ENCODE results near the gene ACTR3.

The ACTR3 gene

DNA sequence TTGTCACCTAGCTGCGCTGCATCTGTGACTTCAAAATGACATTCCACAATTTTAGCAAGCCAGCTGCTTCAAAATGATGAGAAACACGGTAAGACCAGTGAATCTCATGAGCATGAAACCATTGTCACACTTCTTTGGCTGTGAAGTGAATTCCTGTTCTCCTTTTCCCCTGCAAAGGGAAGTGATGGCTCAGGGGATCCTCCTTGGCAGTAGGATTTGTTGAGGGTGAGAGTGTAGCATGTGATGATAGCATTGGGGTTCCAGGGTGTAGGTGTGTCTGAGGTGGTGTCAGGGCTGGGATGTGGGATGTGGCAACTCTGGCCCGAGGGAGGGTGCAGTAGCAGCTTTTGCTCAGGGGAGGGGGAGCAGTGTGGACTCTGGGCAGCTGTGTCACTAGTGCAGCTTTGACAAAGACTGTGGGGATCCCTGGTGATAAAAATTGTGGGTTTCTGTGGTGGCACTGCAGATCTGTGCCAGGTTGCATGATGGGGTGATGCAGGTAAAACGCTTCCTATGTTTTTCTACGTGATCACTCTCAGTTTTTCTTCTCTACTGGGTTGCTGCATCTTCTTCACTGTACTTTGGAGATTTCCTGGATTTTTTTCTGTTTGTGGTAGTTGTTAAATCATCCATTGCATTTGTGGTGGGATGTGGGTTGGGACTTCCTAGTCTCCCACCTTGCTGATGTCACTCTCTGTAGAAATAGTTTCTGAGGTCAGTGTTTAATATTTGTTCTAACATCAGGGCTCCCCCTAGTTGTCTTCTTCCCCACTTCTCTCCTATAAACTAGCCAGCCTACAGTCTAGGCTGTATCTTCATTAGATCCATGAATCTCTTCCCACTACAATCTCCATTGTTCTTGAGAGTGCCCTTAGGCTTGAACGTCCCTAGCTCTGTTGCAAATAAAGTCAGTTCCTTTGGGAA is 107.0 kb downstream of the ACTR3 start:
- TF ChIP-seq, protein P1, sequence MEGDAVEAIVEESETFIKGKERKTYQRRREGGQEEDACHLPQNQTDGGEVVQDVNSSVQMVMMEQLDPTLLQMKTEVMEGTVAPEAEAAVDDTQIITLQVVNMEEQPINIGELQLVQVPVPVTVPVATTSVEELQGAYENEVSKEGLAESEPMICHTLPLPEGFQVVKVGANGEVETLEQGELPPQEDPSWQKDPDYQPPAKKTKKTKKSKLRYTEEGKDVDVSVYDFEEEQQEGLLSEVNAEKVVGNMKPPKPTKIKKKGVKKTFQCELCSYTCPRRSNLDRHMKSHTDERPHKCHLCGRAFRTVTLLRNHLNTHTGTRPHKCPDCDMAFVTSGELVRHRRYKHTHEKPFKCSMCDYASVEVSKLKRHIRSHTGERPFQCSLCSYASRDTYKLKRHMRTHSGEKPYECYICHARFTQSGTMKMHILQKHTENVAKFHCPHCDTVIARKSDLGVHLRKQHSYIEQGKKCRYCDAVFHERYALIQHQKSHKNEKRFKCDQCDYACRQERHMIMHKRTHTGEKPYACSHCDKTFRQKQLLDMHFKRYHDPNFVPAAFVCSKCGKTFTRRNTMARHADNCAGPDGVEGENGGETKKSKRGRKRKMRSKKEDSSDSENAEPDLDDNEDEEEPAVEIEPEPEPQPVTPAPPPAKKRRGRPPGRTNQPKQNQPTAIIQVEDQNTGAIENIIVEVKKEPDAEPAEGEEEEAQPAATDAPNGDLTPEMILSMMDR (IDR thresholded peaks at IDR 0.05), result no peak
- no peak overlapping the region for H3K27ac Mint-ChIP-seq
- no peaks in the 10 kb centered on the region for H3K36me3 Mint-ChIP-seq (ENCODE audit: low read depth)
- H3K4me3 Mint-ChIP-seq, result no peak overlapping the region
- no peaks in the 10 kb centered on the region for H3K4me1 Mint-ChIP-seq
- H3K27me3 Mint-ChIP-seq (ENCODE audit: low read depth, poor library complexity), result peaks cover 3% of the 10 kb centered on the region
- no peaks in the 10 kb centered on the region for H3K9me3 Mint-ChIP-seq
- no peak for DNase-seq

DNA sequence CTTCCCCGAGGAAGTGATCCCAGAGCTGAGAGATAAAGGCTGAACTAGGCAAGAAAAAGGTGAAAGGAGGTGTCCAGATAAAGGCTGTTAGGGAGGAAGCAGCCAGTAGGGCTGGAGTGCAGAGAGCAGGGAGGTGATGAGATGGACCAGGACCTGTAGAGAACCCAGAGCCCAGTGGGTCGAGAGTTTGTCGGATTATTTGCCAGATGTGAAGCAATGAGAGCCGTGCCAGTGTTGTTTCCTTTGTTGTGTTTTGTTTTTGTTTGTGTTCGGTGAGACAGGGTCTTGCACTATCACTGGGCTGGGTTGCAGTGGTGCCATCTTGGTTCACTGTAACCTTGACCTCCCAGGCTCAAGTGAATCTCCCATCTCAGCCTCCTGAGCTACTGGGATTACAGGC is 111.3 kb downstream of the ACTR3 start:
- Mint-ChIP-seq H3K27me3 (ENCODE audit: low read depth, poor library complexity) (peaks cover 3% of the 10 kb centered on the region), H3K4me3 (no peak overlapping the region), H3K4me1 (no peaks in the 10 kb centered on the region), H3K9me3 (peaks cover 5% of the 10 kb centered on the region), H3K27ac (no peak overlapping the region), H3K36me3 (ENCODE audit: low read depth) (no peaks in the 10 kb centered on the region)
- TF ChIP-seq, protein P1 (IDR thresholded peaks at IDR 0.05), result no peak
- no peak for DNase-seq

DNA sequence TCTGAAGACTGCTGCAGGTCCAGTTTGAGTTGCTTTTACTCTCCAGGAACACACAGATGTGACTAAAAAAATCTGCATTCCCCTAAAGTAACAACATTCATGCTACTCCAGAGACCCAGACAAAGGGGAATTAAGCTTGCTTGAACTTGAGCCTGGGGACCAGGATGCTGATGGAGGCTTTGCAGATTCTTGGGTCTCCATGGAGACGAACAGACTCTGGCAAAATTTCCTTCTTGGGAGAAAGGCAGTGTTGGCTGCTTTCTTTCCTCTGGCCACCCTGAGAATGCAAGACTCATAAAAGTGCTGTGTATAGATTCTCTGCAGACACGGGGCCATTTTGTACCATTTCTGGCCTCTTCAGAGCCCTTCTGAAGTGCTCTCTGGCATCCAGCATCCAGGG is 112.0 kb downstream of the ACTR3 start:
- TF ChIP-seq, protein P1 (IDR thresholded peaks at IDR 0.05), result no peak
- Mint-ChIP-seq H3K36me3 (ENCODE audit: low read depth) (no peaks in the 10 kb centered on the region), H3K4me1 (no peaks in the 10 kb centered on the region), H3K4me3 (no peak overlapping the region), H3K27ac (no peak overlapping the region), H3K9me3 (peaks cover 5% of the 10 kb centered on the region), H3K27me3 (ENCODE audit: low read depth, poor library complexity) (peaks cover 3% of the 10 kb centered on the region)
- DNase-seq, result no peak

DNA sequence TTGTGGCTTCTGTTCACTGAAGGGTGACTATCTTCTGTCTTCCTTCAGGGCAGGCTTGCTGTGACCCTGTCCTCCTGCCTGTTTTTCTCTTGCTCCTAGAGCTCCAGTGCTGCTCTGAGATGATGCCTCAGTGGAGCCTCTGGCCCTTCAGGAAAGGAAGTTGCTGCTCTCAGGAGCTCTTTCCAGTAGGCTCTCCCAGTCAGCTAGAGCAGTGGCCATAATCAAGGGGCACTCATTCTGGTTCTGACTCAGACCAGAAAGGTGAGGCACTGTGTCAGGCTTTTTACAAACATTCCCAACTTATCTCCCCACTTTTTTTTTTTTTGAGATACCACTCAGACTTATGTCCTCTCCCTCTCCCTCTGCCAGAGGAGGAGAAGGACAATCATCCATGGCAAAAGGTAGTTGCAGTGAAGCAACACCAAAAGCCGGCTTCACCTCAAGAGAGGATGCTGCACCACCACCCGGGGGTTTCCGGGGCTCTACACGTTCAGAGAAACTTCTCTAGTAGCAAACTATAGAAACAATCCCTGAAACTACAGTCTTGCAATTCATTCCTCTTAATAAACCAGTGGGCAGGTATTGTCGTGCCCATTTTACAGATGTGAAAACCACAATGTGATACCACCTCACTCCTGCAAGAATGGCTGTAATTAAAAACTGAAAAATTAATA is 115.4 kb downstream of the ACTR3 start:
- no peak for DNase-seq
- TF ChIP-seq, protein P1 (IDR thresholded peaks at IDR 0.05), result no peak
- Mint-ChIP-seq H3K27ac (no peak overlapping the region), H3K9me3 (peaks cover 5% of the 10 kb centered on the region), H3K36me3 (ENCODE audit: low read depth) (no peaks in the 10 kb centered on the region), H3K27me3 (ENCODE audit: low read depth, poor library complexity) (peaks cover 3% of the 10 kb centered on the region), H3K4me1 (no peaks in the 10 kb centered on the region), H3K4me3 (no peak overlapping the region)

DNA sequence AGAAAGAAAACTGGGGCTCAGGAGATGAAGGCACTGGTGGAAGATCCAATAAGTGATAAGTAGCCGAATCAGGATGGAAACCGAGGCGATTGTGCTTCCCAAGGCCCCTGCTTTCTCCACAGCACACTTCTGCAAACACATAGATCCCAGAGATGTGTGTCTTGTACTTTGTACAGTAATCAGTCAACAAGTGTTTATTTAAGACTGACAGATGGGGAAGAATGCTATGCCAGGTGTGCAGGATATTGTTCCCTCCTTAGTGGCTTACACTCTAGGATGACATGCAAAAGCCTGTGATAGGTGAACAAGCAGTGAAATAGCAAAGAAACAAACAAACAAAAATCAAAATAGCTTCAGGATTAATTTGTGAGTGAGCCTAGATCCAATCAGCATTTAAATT is 116.6 kb downstream of the ACTR3 start:
- TF ChIP-seq, protein P1 (IDR thresholded peaks at IDR 0.05), result no peak
- H3K36me3 Mint-ChIP-seq (ENCODE audit: low read depth), result no peaks in the 10 kb centered on the region
- H3K27me3 Mint-ChIP-seq (ENCODE audit: low read depth, poor library complexity), result peaks cover 6% of the 10 kb centered on the region
- H3K27ac Mint-ChIP-seq, result no peak overlapping the region
- no peak for DNase-seq
- H3K4me1 Mint-ChIP-seq, result no peaks in the 10 kb centered on the region
- H3K4me3 Mint-ChIP-seq, result no peak overlapping the region
- H3K9me3 Mint-ChIP-seq, result peaks cover 5% of the 10 kb centered on the region
